CD4-positive, alpha-beta memory T cell (primary cell): ENCODE measurements around the gene PRR20G. TPM values are rescaled to one million over a fixed set of nuclear protein-coding genes. Genes with fewer than 3 reads are reported as not detected.

Source experiments
- CTCF ChIA-PET: fragments of 350-600 bp; sonication (Branson Sonifier 250); formaldehyde crosslinking; loops from one replicate; lab custom pipeline; 2021; ENCODE audit warnings: inconsistent platforms; ENCODE audit not compliant: partially characterized antibody; lab: Charles Lee
- POLR2A ChIA-PET: fragments of 350-600 bp; sonication (Branson Sonifier 250); formaldehyde crosslinking; loops from one replicate; lab custom pipeline; 2021; ENCODE audit not compliant: partially characterized antibody; lab: Charles Lee
- DNase-seq, 5 donors: peaks; one replicate each; pipeline versions ENCODE4 v3.0.0 to v3.0.0-alpha.2; 2020 to 2022; ENCODE audit warnings: mixed read lengths in 1 of 5
- H3K27ac ChIP-seq: one replicate; pipeline ENCODE4 v1.7.0; 2013; ENCODE audit warnings: low read depth, low read length
- H3K27me3 ChIP-seq: 2 replicates; pipeline ENCODE4 v1.7.0; 2013; ENCODE audit warnings: mild to moderate bottlenecking, low read length, moderate library complexity; ENCODE audit not compliant: insufficient read depth
- H3K36me3 ChIP-seq: 2 replicates; pipeline ENCODE4 v1.7.0; 2013; ENCODE audit warnings: mild to moderate bottlenecking, low read length, moderate library complexity; ENCODE audit not compliant: insufficient read depth
- H3K4me1 ChIP-seq: 2 replicates; pipeline ENCODE4 v1.7.0; 2013; ENCODE audit warnings: mild to moderate bottlenecking, low read length, moderate library complexity; ENCODE audit not compliant: insufficient read depth
- H3K4me3 ChIP-seq, 2 donors: one replicate each; pipeline ENCODE4 v1.7.0; 2013; ENCODE audit warnings: low read length in 2 of 2, mild to moderate bottlenecking in 1 of 2
- H3K9me3 ChIP-seq, 2 donors: one replicate each; pipeline ENCODE4 v1.7.0; 2013; ENCODE audit warnings: low read length in 2 of 2, control low read depth in 1 of 2; ENCODE audit not compliant: control insufficient read depth in 1 of 2
- H3K27ac Mint-ChIP-seq, 7 donors: one replicate each; pipeline ENCODE4 v1.8.0; 2020 to 2021; ENCODE audit warnings: mixed read lengths in 7 of 7, mild to moderate bottlenecking in 6 of 7, inconsistent platforms in 3 of 7, moderate library complexity in 3 of 7
- H3K27me3 Mint-ChIP-seq, 2 donors: one replicate each; pipeline ENCODE4 v1.8.0; 2020 to 2021; ENCODE audit warnings: mixed read lengths in 2 of 2
- H3K36me3 Mint-ChIP-seq, 2 donors: one replicate each; pipeline ENCODE4 v1.8.0; 2020 to 2021; ENCODE audit warnings: mixed read lengths in 2 of 2, inconsistent platforms in 1 of 2, mild to moderate bottlenecking in 1 of 2
- H3K4me1 Mint-ChIP-seq, 4 donors: one replicate each; pipeline ENCODE4 v1.8.0; 2020 to 2021; ENCODE audit warnings: mixed read lengths in 4 of 4, mild to moderate bottlenecking in 1 of 4
- H3K4me3 Mint-ChIP-seq, 8 donors: one replicate each; pipeline ENCODE4 v1.8.0; 2020 to 2021; ENCODE audit warnings: mixed read lengths in 8 of 8, mild to moderate bottlenecking in 7 of 8, moderate library complexity in 6 of 8, inconsistent platforms in 3 of 8
- H3K9me3 Mint-ChIP-seq, 8 donors: one replicate each; pipeline ENCODE4 v1.8.0; 2020 to 2021; ENCODE audit warnings: mixed read lengths in 8 of 8, mild to moderate bottlenecking in 5 of 8, inconsistent platforms in 3 of 8, moderate library complexity in 1 of 8
- intact Hi-C: fragments of 100-400 bp; cut with micrococcal nuclease; formaldehyde crosslinking; loops from one replicate; pipeline ENCODE4 v1.15.1; 2023
- polyA plus RNA-seq, 2 donors: library from polyadenylated mRNA; unstranded; fragments of 300-500 nt; fragmentation: Illumina TruSeq; gene quantifications; one replicate each; pipeline ENCODE4 v1.2.3, GENCODE V29; 2021
- total RNA-seq, 2 experiments: library from RNA; stranded (reverse); gene quantifications; one replicate each; pipeline ENCODE4 v1.2.3, GENCODE V29; 2021

The PRR20G gene
- total RNA-seq (not detected), polyA plus RNA-seq (not detected)

GRCh38 chr3:127287840-127288239 lies at the start of gene PRR20G:
Gene PRR20G (minus strand): TSS chr3:127288046. CDS start chr3:127287365, 681 bp downstream.
- H3K4me1 ChIP-seq: no peaks in the 10 kb centered on the region
- no peaks in the 10 kb centered on the region for H3K9me3 ChIP-seq
- H3K27ac Mint-ChIP-seq: peak within 1 kb of the TSS in 1 of 7 donors; percentile 25
- intact Hi-C loops: no loop called here
- POLR2A ChIA-PET: no interaction called here
- peaks cover 2 to 20% (median 4%) of the 10 kb centered on the region in 8 donors for H3K9me3 Mint-ChIP-seq
- H3K4me3 ChIP-seq: no peak within 1 kb of the TSS
- H3K27me3 ChIP-seq: no peaks in the 10 kb centered on the region
- no peak within 1 kb of the TSS for H3K4me3 Mint-ChIP-seq
- no peaks in the 10 kb centered on the region for H3K36me3 ChIP-seq
- H3K27ac ChIP-seq: no peak within 1 kb of the TSS
- no peak for DNase-seq
- H3K36me3 Mint-ChIP-seq: no peaks in the 10 kb centered on the region
- H3K27me3 Mint-ChIP-seq: peaks cover 3 to 4% of the 10 kb centered on the region in 2 donors
- H3K4me1 Mint-ChIP-seq: no peaks in the 10 kb centered on the region
- CTCF ChIA-PET: no interaction called here

GRCh38 chr3:127337001-127337400 lies 49.2 kb upstream of the PRR20G start:
- POLR2A ChIA-PET: no interaction called here
- no peak for DNase-seq
- peaks cover 16 to 21% of the 10 kb centered on the region in 2 donors for H3K27me3 Mint-ChIP-seq

GRCh38 chr3:127336101-127336500 lies 48.3 kb upstream of the PRR20G start:
- H3K4me3 Mint-ChIP-seq: no peak overlapping the region
- peaks cover 16 to 21% of the 10 kb centered on the region in 2 donors for H3K27me3 Mint-ChIP-seq
- H3K27ac Mint-ChIP-seq: no peak overlapping the region
- ChIA-PET CTCF (no interaction called here), POLR2A (no interaction called here)
- peaks cover 8 to 37% (median 22%) of the 10 kb centered on the region in 8 donors for H3K9me3 Mint-ChIP-seq
- Histone ChIP-seq H3K9me3 (no peaks in the 10 kb centered on the region), H3K4me1 (no peaks in the 10 kb centered on the region), H3K4me3 (no peak overlapping the region), H3K27ac (no peak overlapping the region), H3K27me3 (no peaks in the 10 kb centered on the region), H3K36me3 (no peaks in the 10 kb centered on the region)
- intact Hi-C loops: no loop called here
- H3K36me3 Mint-ChIP-seq: peaks cover 0 to 4% of the 10 kb centered on the region in 2 donors
- no peak for DNase-seq
- no peaks in the 10 kb centered on the region for H3K4me1 Mint-ChIP-seq

More at GRCh38 chr3:127337001-127337400, 49.2 kb upstream of the PRR20G start:
- no peaks in the 10 kb centered on the region for H3K27me3 ChIP-seq
- H3K36me3 Mint-ChIP-seq: peaks cover 0 to 4% of the 10 kb centered on the region in 2 donors
- H3K4me3 ChIP-seq: no peak overlapping the region
- no peaks in the 10 kb centered on the region for H3K4me1 Mint-ChIP-seq
- no peaks in the 10 kb centered on the region for H3K4me1 ChIP-seq
- CTCF ChIA-PET: no interaction called here
- H3K4me3 Mint-ChIP-seq: no peak overlapping the region
- H3K36me3 ChIP-seq: no peaks in the 10 kb centered on the region
- H3K9me3 ChIP-seq: no peaks in the 10 kb centered on the region
- H3K27ac ChIP-seq: no peak overlapping the region
- intact Hi-C loops: no loop called here
- H3K9me3 Mint-ChIP-seq: peaks cover 6 to 34% (median 19%) of the 10 kb centered on the region in 8 donors
- H3K27ac Mint-ChIP-seq: no peak overlapping the region

- peaks cover 5 to 63% (median 42%) of the 10 kb centered on the region in 8 donors for H3K9me3 Mint-ChIP-seq
- H3K4me3 ChIP-seq: no peak overlapping the region
- DNase-seq: no peak
- no peak overlapping the region for H3K4me3 Mint-ChIP-seq
- H3K27ac Mint-ChIP-seq: no peak overlapping the region
- peaks cover 3 to 5% of the 10 kb centered on the region in 2 donors for H3K27me3 Mint-ChIP-seq
- H3K4me1 Mint-ChIP-seq: no peaks in the 10 kb centered on the region
- H3K9me3 ChIP-seq: no peaks in the 10 kb centered on the region
- H3K27ac ChIP-seq: no peak overlapping the region
- H3K27me3 ChIP-seq: no peaks in the 10 kb centered on the region
- H3K4me1 ChIP-seq: no peaks in the 10 kb centered on the region
- H3K36me3 Mint-ChIP-seq: peaks cover 6% of the 10 kb centered on the region in 2 donors
- no peaks in the 10 kb centered on the region for H3K36me3 ChIP-seq
- intact Hi-C loops: no loop called here
- ChIA-PET CTCF (no interaction called here), POLR2A (no interaction called here)
Measured at GRCh38 chr3:127330385-127330784, 42.5 kb upstream of the PRR20G start.

- ChIA-PET POLR2A (no interaction called here), CTCF (no interaction called here)
- DNase-seq: no peak
- Mint-ChIP-seq H3K4me3 (no peak overlapping the region), H3K4me1 (no peaks in the 10 kb centered on the region), H3K36me3 (peaks cover 6% of the 10 kb centered on the region in 2 donors), H3K27ac (no peak overlapping the region), H3K9me3 (peaks cover 5 to 63% (median 42%) of the 10 kb centered on the region in 8 donors), H3K27me3 (peaks cover 3 to 4% of the 10 kb centered on the region in 2 donors)
- H3K27me3 ChIP-seq: no peaks in the 10 kb centered on the region
- H3K27ac ChIP-seq: no peak overlapping the region
- no peak overlapping the region for H3K4me3 ChIP-seq
- H3K36me3 ChIP-seq: no peaks in the 10 kb centered on the region
- intact Hi-C loops: no loop called here
- H3K4me1 ChIP-seq: no peaks in the 10 kb centered on the region
- H3K9me3 ChIP-seq: no peaks in the 10 kb centered on the region
Measured at GRCh38 chr3:127329631-127330285, 41.9 kb upstream of the PRR20G start.

GRCh38 chr3:127328421-127328820 lies 40.6 kb upstream of the PRR20G start:
- Histone ChIP-seq H3K4me3 (no peak overlapping the region), H3K27ac (no peak overlapping the region), H3K36me3 (no peaks in the 10 kb centered on the region), H3K27me3 (peaks cover under 1% of the 10 kb centered on the region), H3K9me3 (no peaks in the 10 kb centered on the region), H3K4me1 (no peaks in the 10 kb centered on the region)
- H3K36me3 Mint-ChIP-seq: peaks cover 6% of the 10 kb centered on the region in 2 donors
- intact Hi-C loops: no loop called here
- H3K9me3 Mint-ChIP-seq: peaks cover 5 to 52% (median 36%) of the 10 kb centered on the region in 8 donors
- H3K27ac Mint-ChIP-seq: no peak overlapping the region
- POLR2A ChIA-PET: no interaction called here
- no peak for DNase-seq
- CTCF ChIA-PET: no interaction called here
- H3K27me3 Mint-ChIP-seq: peaks cover 3 to 6% of the 10 kb centered on the region in 2 donors
- no peak overlapping the region for H3K4me3 Mint-ChIP-seq
- H3K4me1 Mint-ChIP-seq: no peaks in the 10 kb centered on the region

- intact Hi-C loops: no loop called here
Measured at GRCh38 chr3:127326341-127326740, 38.5 kb upstream of the PRR20G start.

More at GRCh38 chr3:127326341-127326740, 38.5 kb upstream of the PRR20G start:
- DNase-seq: no peak
- ChIA-PET CTCF (no interaction called here), POLR2A (no interaction called here)
- Mint-ChIP-seq H3K27ac (no peak overlapping the region), H3K4me3 (no peak overlapping the region), H3K36me3 (peaks cover 2 to 6% of the 10 kb centered on the region in 2 donors), H3K9me3 (peaks cover 2 to 38% (median 24%) of the 10 kb centered on the region in 8 donors), H3K27me3 (peaks cover 3 to 5% of the 10 kb centered on the region in 2 donors), H3K4me1 (no peaks in the 10 kb centered on the region)
- Histone ChIP-seq H3K27ac (no peak overlapping the region), H3K4me3 (no peak overlapping the region), H3K9me3 (no peaks in the 10 kb centered on the region), H3K27me3 (peaks cover 4% of the 10 kb centered on the region), H3K4me1 (no peaks in the 10 kb centered on the region), H3K36me3 (no peaks in the 10 kb centered on the region)
